Muscle of leg (tissue), 11 donors: ENCODE data around the gene ABL2. TPM values are rescaled to one million over a fixed set of nuclear protein-coding genes. Genes with fewer than 3 reads are reported as not detected.
"Not testable (repeated sequence)": the region's sequence is repeated elsewhere in the genome, so short reads cannot be mapped to it uniquely, and the experiment has no call there.

Experiments
- DNase-seq: peaks from one replicate; pipeline ENCODE4 v3.0.0; 2013
- H3K27ac ChIP-seq: one replicate; pipeline ENCODE4 v1.5.1; 2013; ENCODE audit warnings: mild to moderate bottlenecking, low read length, control low read depth
- H3K27me3 ChIP-seq: one replicate; pipeline ENCODE4 v1.6.1; 2013; ENCODE audit warnings: low read length; ENCODE audit not compliant: control insufficient read depth, insufficient read depth
- H3K36me3 ChIP-seq: one replicate; pipeline ENCODE4 v1.6.1; 2013; ENCODE audit warnings: low read length; ENCODE audit not compliant: control insufficient read depth, insufficient read depth
- H3K4me1 ChIP-seq: one replicate; pipeline ENCODE4 v1.6.1; 2013; ENCODE audit warnings: low read length; ENCODE audit not compliant: control insufficient read depth, insufficient read depth
- H3K4me3 ChIP-seq: one replicate; pipeline ENCODE4 v1.5.1; 2013; ENCODE audit warnings: low read length, control low read depth
- H3K9me3 ChIP-seq: replicated peaks from 2 replicates; pipeline ENCODE4 v1.6.1; 2013; ENCODE audit warnings: low read depth, low read length; ENCODE audit not compliant: control insufficient read depth
- WGBS: methylation state at CpG from one replicate; pipeline ENCODE4 v1.1.5; 2013; ENCODE audit warnings: missing lambda C conversion rate; ENCODE audit not compliant: insufficient coverage; 5-methylcytosine and 5-hydroxymethylcytosine counted together
- polyA plus RNA-seq, 8 donors: library from polyadenylated mRNA; unstranded; fragments of 120-200 nt; gene quantifications; one replicate each; pipeline versions ENCODE4 v1.2.1 to v1.2.3, GENCODE V29; 2013; ENCODE audit warnings: inconsistent platforms in 1 of 8, low replicate concordance in 1 of 8; ENCODE audit not compliant: insufficient read length in 8 of 8, insufficient read depth in 1 of 8
- total RNA-seq: library from RNA; stranded (reverse); fragments of 120-200 nt; gene quantifications from one replicate; pipeline ENCODE4 v1.2.4, GENCODE V29; 2013

ABL2 gene
- total and polyA plus RNA-seq, 9 donors: 5.5 to 10.5 (median 8.3) TPM

DNA sequence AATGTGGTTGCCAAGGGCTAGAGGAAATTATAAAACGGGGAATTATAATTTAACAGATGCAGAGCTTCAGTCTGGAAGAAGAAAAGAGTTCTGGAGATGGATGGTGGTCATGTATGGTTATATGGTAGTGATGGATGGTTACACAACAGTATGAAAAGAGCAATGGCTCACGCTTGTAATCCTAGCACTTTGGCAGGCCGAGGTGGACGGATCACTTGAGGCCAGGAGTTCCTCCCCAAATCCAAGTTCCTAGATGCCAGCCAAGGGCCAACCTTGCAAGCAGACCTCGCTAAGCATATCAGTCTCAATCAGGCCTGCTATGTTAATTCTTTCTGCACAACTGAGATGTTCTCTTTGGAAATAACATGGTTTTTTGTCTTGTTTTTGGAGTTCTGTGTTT lies 33.6 kb downstream of the ABL2 start:
- not testable (repeated sequence) for H3K4me1 ChIP-seq, H3K27ac ChIP-seq, H3K4me3 ChIP-seq, DNase-seq, H3K27me3 ChIP-seq, H3K9me3 ChIP-seq, H3K36me3 ChIP-seq
- 92% methylated on average over 4 of the region's 5 CpGs for WGBS

GRCh38 chr1:179195376-179195775 lies 34.1 kb downstream of the ABL2 start:
- no CpG with 5 or more reads among the region's 1 CpG for WGBS
- no peaks in the 10 kb centered on the region for H3K27me3 ChIP-seq
- no peaks in the 10 kb centered on the region for H3K4me1 ChIP-seq
- H3K9me3 ChIP-seq: no peaks in the 10 kb centered on the region
- no peak overlapping the region for H3K4me3 ChIP-seq
- no peak for DNase-seq
- H3K27ac ChIP-seq: no peak overlapping the region
- no peaks in the 10 kb centered on the region for H3K36me3 ChIP-seq

GRCh38 chr1:179194068-179194537 lies 35.4 kb downstream of the ABL2 start:
- H3K4me3 ChIP-seq: no peak overlapping the region
- no peak overlapping the region for H3K27ac ChIP-seq
- no peaks in the 10 kb centered on the region for H3K9me3 ChIP-seq
- H3K36me3 ChIP-seq: no peaks in the 10 kb centered on the region
- H3K27me3 ChIP-seq: no peaks in the 10 kb centered on the region
- no CpG with 5 or more reads among the region's 2 CpGs for WGBS
- DNase-seq: no peak
- no peaks in the 10 kb centered on the region for H3K4me1 ChIP-seq

- no CpG with 5 or more reads among the region's 4 CpGs for WGBS
- H3K27ac ChIP-seq: no peak overlapping the region
- H3K4me1 ChIP-seq: no peaks in the 10 kb centered on the region
- H3K9me3 ChIP-seq: no peaks in the 10 kb centered on the region
- no peak overlapping the region for H3K4me3 ChIP-seq
- peak; percentile 73 for DNase-seq
- H3K27me3 ChIP-seq: no peaks in the 10 kb centered on the region
- H3K36me3 ChIP-seq: no peaks in the 10 kb centered on the region
Measured at GRCh38 chr1:179190861-179191260, 38.6 kb downstream of the ABL2 start.

DNA sequence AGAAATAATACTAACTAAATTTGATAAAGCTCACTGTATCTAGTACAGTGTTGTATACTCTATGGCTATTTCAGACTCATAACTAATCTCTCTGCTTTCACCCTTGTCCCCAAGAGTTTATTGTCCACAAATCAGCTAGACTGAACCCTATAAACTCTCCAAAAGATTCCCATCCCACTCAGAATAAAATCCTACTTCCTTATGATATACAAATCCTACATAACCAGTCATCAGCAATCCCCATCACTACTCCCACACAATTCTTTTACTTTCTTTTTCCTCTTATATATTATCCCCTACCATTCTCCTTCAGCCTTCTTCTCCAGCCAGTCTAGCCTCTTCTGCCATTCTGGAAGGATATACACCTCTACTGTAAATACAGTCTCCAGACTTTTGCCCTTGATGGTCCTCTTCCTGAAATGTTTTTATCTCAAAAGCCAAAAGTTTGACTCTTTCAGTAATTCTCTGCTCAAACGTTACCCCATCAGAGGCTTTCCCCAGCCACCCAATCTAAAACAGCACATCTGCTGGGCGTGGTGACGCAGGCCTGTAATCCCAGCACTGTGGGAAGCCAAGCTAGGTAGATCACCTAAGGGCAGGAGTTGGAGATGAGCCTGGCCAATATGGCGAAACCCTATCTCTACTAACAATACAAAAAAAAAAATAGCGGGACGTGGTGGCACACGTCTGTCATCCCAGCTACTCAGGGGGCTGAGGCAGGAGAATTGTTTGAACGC lies 41.6 kb downstream of the ABL2 start:
- no peaks in the 10 kb centered on the region for H3K4me1 ChIP-seq
- H3K9me3 ChIP-seq: no peaks in the 10 kb centered on the region
- 100% methylated on average over 1 of the region's 8 CpGs for WGBS
- no peaks in the 10 kb centered on the region for H3K36me3 ChIP-seq
- no peak overlapping the region for H3K4me3 ChIP-seq
- DNase-seq: no peak
- no peak overlapping the region for H3K27ac ChIP-seq
- H3K27me3 ChIP-seq: no peaks in the 10 kb centered on the region

DNA sequence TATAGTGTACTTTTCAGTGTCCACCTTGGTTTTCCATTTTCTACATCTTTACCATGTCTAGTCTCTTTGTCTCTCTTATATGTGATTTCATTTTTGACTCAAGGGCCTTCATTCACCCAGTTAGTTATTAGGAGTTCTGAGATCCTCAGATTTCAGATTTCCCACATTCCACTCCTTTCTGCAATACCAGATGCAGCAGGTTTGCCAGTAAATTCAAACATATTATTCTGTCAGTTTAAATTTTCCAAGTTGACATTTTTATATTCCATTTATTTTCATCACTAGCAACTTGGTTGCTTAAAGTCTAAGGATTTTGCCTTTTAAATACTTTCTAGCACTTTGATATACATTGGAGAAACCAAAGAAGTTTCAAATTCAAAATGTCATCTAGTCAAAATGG lies 42.4 kb downstream of the ABL2 start:
- H3K4me3 ChIP-seq: no peak overlapping the region
- H3K4me1 ChIP-seq: no peaks in the 10 kb centered on the region
- H3K9me3 ChIP-seq: no peaks in the 10 kb centered on the region
- no peaks in the 10 kb centered on the region for H3K36me3 ChIP-seq
- DNase-seq: no peak
- H3K27me3 ChIP-seq: no peaks in the 10 kb centered on the region
- H3K27ac ChIP-seq: no peak overlapping the region

- no peaks in the 10 kb centered on the region for H3K4me1 ChIP-seq
- H3K27ac ChIP-seq: no peak overlapping the region
- H3K9me3 ChIP-seq: no peaks in the 10 kb centered on the region
- H3K36me3 ChIP-seq: no peaks in the 10 kb centered on the region
- H3K27me3 ChIP-seq: no peaks in the 10 kb centered on the region
- no peak overlapping the region for H3K4me3 ChIP-seq
- DNase-seq: no peak
- WGBS: no CpG with 5 or more reads among the region's 1 CpG
Measured at GRCh38 chr1:179184403-179184802, 45.1 kb downstream of the ABL2 start.

GRCh38 chr1:179183857-179184256 lies 45.6 kb downstream of the ABL2 start:
- WGBS: 100% methylated on average over 1 of the region's 5 CpGs
- no peak overlapping the region for H3K4me3 ChIP-seq
- no peaks in the 10 kb centered on the region for H3K9me3 ChIP-seq
- DNase-seq: no peak
- no peaks in the 10 kb centered on the region for H3K36me3 ChIP-seq
- H3K27me3 ChIP-seq: no peaks in the 10 kb centered on the region
- H3K27ac ChIP-seq: no peak overlapping the region
- H3K4me1 ChIP-seq: no peaks in the 10 kb centered on the region

DNA sequence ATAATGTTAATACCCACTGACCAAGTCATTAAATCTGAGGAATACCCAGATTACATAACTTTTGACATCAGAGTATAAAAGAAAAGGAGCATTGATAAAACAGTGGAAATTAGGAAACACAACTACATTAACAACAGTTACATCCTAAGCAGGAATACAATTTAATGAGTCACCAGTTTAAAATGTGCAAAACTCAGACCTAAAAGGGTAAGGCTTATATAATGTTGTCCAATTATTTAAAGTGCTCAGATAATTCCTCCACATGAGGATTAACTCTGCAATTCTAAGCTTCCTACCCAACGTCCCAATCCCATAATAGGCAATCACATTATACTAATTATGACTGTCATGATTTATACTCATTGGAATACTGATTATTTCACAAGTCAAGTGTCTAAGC lies 50.5 kb downstream of the ABL2 start:
- WGBS: no CpG with 5 or more reads among the region's 1 CpG
- H3K4me1 ChIP-seq: peaks cover 8% of the 10 kb centered on the region
- H3K9me3 ChIP-seq: no peaks in the 10 kb centered on the region
- H3K4me3 ChIP-seq: no peak overlapping the region
- no peaks in the 10 kb centered on the region for H3K36me3 ChIP-seq
- no peaks in the 10 kb centered on the region for H3K27me3 ChIP-seq
- peak; percentile 4 for DNase-seq
- H3K27ac ChIP-seq: no peak overlapping the region

DNA sequence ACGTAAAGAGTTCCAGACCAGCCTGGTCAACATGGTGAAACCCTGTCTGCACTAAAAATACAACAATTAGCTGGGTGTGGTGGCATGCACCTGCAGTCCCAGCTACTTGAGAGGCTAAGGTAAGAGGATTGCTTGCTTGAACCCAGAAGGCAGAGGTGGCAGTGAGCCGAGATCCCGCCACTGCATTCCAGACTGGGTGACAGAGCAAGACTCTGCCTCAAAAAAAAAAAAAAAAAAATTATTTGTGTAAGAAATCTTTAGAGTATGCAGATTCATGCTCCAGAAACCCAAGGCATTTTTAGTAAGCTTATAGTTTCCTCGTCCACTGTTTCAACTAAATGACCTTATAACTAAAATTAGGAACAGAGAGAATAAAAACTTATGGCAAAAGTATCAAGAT lies 51.3 kb downstream of the ABL2 start:
- no CpG with 5 or more reads among the region's 4 CpGs for WGBS
- Histone ChIP-seq H3K4me1 (peaks cover 8% of the 10 kb centered on the region), H3K9me3 (no peaks in the 10 kb centered on the region), H3K27me3 (no peaks in the 10 kb centered on the region), H3K4me3 (no peak overlapping the region), H3K27ac (no peak overlapping the region), H3K36me3 (no peaks in the 10 kb centered on the region)
- no peak for DNase-seq

GRCh38 chr1:179177615-179178014 lies 51.9 kb downstream of the ABL2 start:
- no peak for DNase-seq
- H3K36me3 ChIP-seq: no peaks in the 10 kb centered on the region
- H3K27me3 ChIP-seq: no peaks in the 10 kb centered on the region
- peaks cover 8% of the 10 kb centered on the region for H3K4me1 ChIP-seq
- peak overlapping the region; percentile 1 for H3K27ac ChIP-seq
- H3K9me3 ChIP-seq: no peaks in the 10 kb centered on the region
- H3K4me3 ChIP-seq: no peak overlapping the region
- no CpG with 5 or more reads among the region's 2 CpGs for WGBS
